ENCODE measurements around the gene PSD2.
A peak's percentile ranks its signal among the peaks of the same experiment; 100 is the strongest.

The PSD2 gene

GRCh38 chr5:139763280-139763929 is 32.2 kb upstream of the PSD2 start:
- no peak for DNase-seq (ENCODE audit: low read depth in 2 of 2)

- DNase-seq (ENCODE audit: low read depth in 2 of 2) = no peak
Observed at GRCh38 chr5:139763930-139764791, 31.4 kb upstream of the PSD2 start.

GRCh38 chr5:139764886-139765408 is 30.7 kb upstream of the PSD2 start:
- DNase-seq (ENCODE audit: low read depth in 2 of 2) = no peak

GRCh38 chr5:139765409-139766217 is 30.0 kb upstream of the PSD2 start:
- peak in 1 of 2 donors; percentile 56 for DNase-seq (ENCODE audit: low read depth in 2 of 2)

GRCh38 chr5:139767960-139768359 is 27.6 kb upstream of the PSD2 start:
- no peak for DNase-seq (ENCODE audit: low read depth in 2 of 2)

- no peak for DNase-seq (ENCODE audit: low read depth in 2 of 2)
Observed at GRCh38 chr5:139768807-139769465, 26.7 kb upstream of the PSD2 start.

GRCh38 chr5:139769477-139769876 is 26.1 kb upstream of the PSD2 start:
- no peak for DNase-seq (ENCODE audit: low read depth in 2 of 2)

GRCh38 chr5:139770722-139771121 is 24.9 kb upstream of the PSD2 start:
- no peak for DNase-seq (ENCODE audit: low read depth in 2 of 2)

- no peak for DNase-seq (ENCODE audit: low read depth in 2 of 2)
Observed at GRCh38 chr5:139772089-139772791, 23.4 kb upstream of the PSD2 start.

- no peak for DNase-seq (ENCODE audit: low read depth in 2 of 2)
Observed at GRCh38 chr5:139772927-139773690, 22.5 kb upstream of the PSD2 start.

GRCh38 chr5:139774980-139775661 is 20.5 kb upstream of the PSD2 start:
- peak; percentile 69 to 70 for DNase-seq (ENCODE audit: low read depth in 2 of 2)

GRCh38 chr5:139775872-139776271 is 19.7 kb upstream of the PSD2 start:
- no peak for DNase-seq (ENCODE audit: low read depth in 2 of 2)

GRCh38 chr5:139776861-139777260 is 18.7 kb upstream of the PSD2 start:
- no peak for DNase-seq (ENCODE audit: low read depth in 2 of 2)

- DNase-seq (ENCODE audit: low read depth in 2 of 2) = no peak
Observed at GRCh38 chr5:139783436-139783965, 12.1 kb upstream of the PSD2 start.

GRCh38 chr5:139784488-139784887 is 11.1 kb upstream of the PSD2 start:
- DNase-seq (ENCODE audit: low read depth in 2 of 2) = no peak

GRCh38 chr5:139787257-139787567 is 8.4 kb upstream of the PSD2 start:
- no peak for DNase-seq (ENCODE audit: low read depth in 2 of 2)

GRCh38 chr5:139787568-139788293 is 7.9 kb upstream of the PSD2 start:
- peak; percentile 70 to 76 for DNase-seq (ENCODE audit: low read depth in 2 of 2)

GRCh38 chr5:139788294-139788910 is 7.2 kb upstream of the PSD2 start:
- no peak for DNase-seq (ENCODE audit: low read depth in 2 of 2)

All from stimulated activated CD8-positive, alpha-beta memory T cell treated with anti-CD3 and anti-CD28 coated beads, Interleukin-15, amount 100 ng/mL, for 48 hours (primary cell).